IMR-90 (cell line): ENCODE data around the gene TMEM9. TPM values are rescaled to one million over a fixed set of nuclear protein-coding genes. Genes with fewer than 3 reads are reported as not detected.

Experiments used
- ATAC-seq: fragments of 200-7000 bp; cut with Tn5 transposase; 2 replicates; pipeline ENCODE4 v1.9.1; 2020; ENCODE audit warnings: low read depth, mild to moderate bottlenecking, moderate library complexity
- BruUV-seq: library from RNA; stranded (reverse); fragments of 400-500 nt; replicated peaks from 2 replicates; lab custom pipeline; 2021; lab: Mats Ljungman, UMichigan
- CTCF ChIA-PET: fragments of 300-600 bp; formaldehyde crosslinking; extraction: SDS; loops from one replicate; lab custom pipeline; 2021; ENCODE audit warnings: antibody characterized with exemption; lab: Yijun Ruan, JAX
- POLR2A ChIA-PET: fragments of 300-600 bp; sonication (Branson Sonifier 250); formaldehyde crosslinking; loops from one replicate; lab custom pipeline; 2022; ENCODE audit warnings: antibody characterized with exemption; ENCODE audit not compliant: unreplicated experiment; lab: Charles Lee
- DNase-seq: peaks from one replicate; pipeline ENCODE4 v3.0.0; 2013
- H2AFZ ChIP-seq: replicated peaks from 2 replicates; pipeline ENCODE3; 2013; ENCODE audit warnings: low read length, mild to moderate bottlenecking; ENCODE audit not compliant: poor library complexity
- H2AK5ac ChIP-seq: 2 replicates; pipeline ENCODE4 v1.6.1; 2013; ENCODE audit warnings: low read depth, low read length, inconsistent platforms
- H2AK9ac ChIP-seq: replicated peaks from 2 replicates; pipeline ENCODE3; 2013; ENCODE audit warnings: mild to moderate bottlenecking, low read depth, low read length, moderate library complexity; ENCODE audit not compliant: poor library complexity
- H2BK120ac ChIP-seq: 2 replicates; pipeline ENCODE4 v1.6.1; 2013; ENCODE audit warnings: low read depth, low read length, inconsistent platforms
- H2BK15ac ChIP-seq: 3 replicates; pipeline ENCODE4 v1.6.1; 2013; ENCODE audit warnings: low read depth, low read length, inconsistent platforms
- H2BK20ac ChIP-seq: 2 replicates; pipeline ENCODE4 v1.6.1; 2013; ENCODE audit warnings: low read depth, mild to moderate bottlenecking, inconsistent platforms, low read length, moderate library complexity
- H2BK5ac ChIP-seq: 2 replicates; pipeline ENCODE4 v1.6.1; 2013; ENCODE audit warnings: mild to moderate bottlenecking, low read depth, low read length, inconsistent platforms; ENCODE audit not compliant: poor library complexity, severe bottlenecking
- H3K14ac ChIP-seq: replicated peaks from 2 replicates; pipeline ENCODE4 v1.6.1; 2013; ENCODE audit warnings: low read depth, low read length, inconsistent platforms
- H3K18ac ChIP-seq: 2 replicates; pipeline ENCODE4 v1.6.1; 2013; ENCODE audit warnings: low read depth, low read length, control low read depth
- H3K23ac ChIP-seq: 2 replicates; pipeline ENCODE4 v1.6.1; 2013; ENCODE audit warnings: low read depth, low read length, inconsistent platforms
- H3K27ac ChIP-seq: 2 replicates; pipeline ENCODE4 v1.5.1; 2013; ENCODE audit warnings: mild to moderate bottlenecking, control low read depth, low read length; ENCODE audit not compliant: insufficient read depth
- H3K27me3 ChIP-seq: 2 replicates; pipeline ENCODE4 v1.6.1; 2013; ENCODE audit warnings: low read length; ENCODE audit not compliant: control insufficient read depth, insufficient read depth
- H3K36me3 ChIP-seq: 2 replicates; pipeline ENCODE4 v1.6.1; 2013; ENCODE audit warnings: low read length, mixed read lengths; ENCODE audit not compliant: control insufficient read depth, insufficient read depth
- H3K4ac ChIP-seq: 2 replicates; pipeline ENCODE4 v1.6.1; 2013; ENCODE audit warnings: low read depth, low read length, inconsistent platforms
- H3K4me1 ChIP-seq: 2 replicates; pipeline ENCODE4 v1.6.1; 2013; ENCODE audit warnings: low read length, mixed read lengths; ENCODE audit not compliant: control insufficient read depth, insufficient read depth
- H3K4me2 ChIP-seq: 2 replicates; pipeline ENCODE4 v1.6.1; 2013; ENCODE audit warnings: low read depth, mild to moderate bottlenecking, control low read depth, low read length, moderate library complexity
- H3K4me3 ChIP-seq: 2 replicates; pipeline ENCODE4 v1.5.1; 2013; ENCODE audit warnings: low read depth, mild to moderate bottlenecking, control low read depth, low read length, moderate library complexity; ENCODE audit not compliant: insufficient read depth
- H3K56ac ChIP-seq: 2 replicates; pipeline ENCODE4 v1.6.1; 2013; ENCODE audit warnings: low read length, inconsistent platforms; ENCODE audit not compliant: insufficient read depth; ENCODE audit errors: extremely low read depth
- H3K79me1 ChIP-seq, 2 experiments: 2 replicates each; pipeline ENCODE4 v1.6.1; 2013; ENCODE audit warnings: low read length in 2 of 2, inconsistent platforms in 1 of 2, low read depth in 1 of 2
- H3K9ac ChIP-seq: 2 replicates; pipeline ENCODE4 v1.6.1; 2013; ENCODE audit warnings: low read depth, low read length, control low read depth
- H3K9me1 ChIP-seq: 2 replicates; pipeline ENCODE4 v1.6.1; 2013; ENCODE audit warnings: low read length, inconsistent platforms; ENCODE audit not compliant: insufficient read depth
- H3K9me3 ChIP-seq: 2 replicates; pipeline ENCODE4 v1.6.1; 2013; ENCODE audit warnings: low read length; ENCODE audit not compliant: control insufficient read depth, insufficient read depth
- H4K20me1 ChIP-seq: 2 replicates; pipeline ENCODE4 v1.6.1; 2013; ENCODE audit warnings: low read length, inconsistent platforms; ENCODE audit not compliant: insufficient read depth
- H4K5ac ChIP-seq: 2 replicates; pipeline ENCODE4 v1.6.1; 2013; ENCODE audit warnings: mild to moderate bottlenecking, low read depth, low read length, control low read depth
- H4K8ac ChIP-seq, 2 experiments: 2 replicates each; pipeline ENCODE4 v1.6.1; 2013; ENCODE audit warnings: low read depth in 2 of 2, low read length in 2 of 2, control low read depth in 1 of 2, inconsistent platforms in 1 of 2
- H4K91ac ChIP-seq: 2 replicates; pipeline ENCODE4 v1.6.1; 2013; ENCODE audit warnings: low read depth, low read length, inconsistent platforms; ENCODE audit not compliant: insufficient read depth
- BHLHE40 ChIP-seq: fragments of 150-350 bp; IDR thresholded peaks from 2 replicates; pipeline ENCODE4 v1.6.1; 2016; ENCODE audit warnings: mild to moderate bottlenecking, low read depth, low read length
- CEBPB ChIP-seq: IDR thresholded peaks from 2 replicates; pipeline ENCODE4 v1.6.1; 2012; ENCODE audit warnings: low read depth, low read length, improper control_type of control experiment
- CHD1 ChIP-seq: IDR thresholded peaks from 2 replicates; pipeline ENCODE4 v1.6.1; 2012; ENCODE audit warnings: low read depth, low read length, improper control_type of control experiment
- FOS ChIP-seq: fragments of 150-350 bp; IDR thresholded peaks from 2 replicates; pipeline ENCODE4 v1.6.1; 2016; ENCODE audit warnings: low read depth, low read length
- MAFK ChIP-seq: IDR thresholded peaks from 2 replicates; pipeline ENCODE4 v1.6.1; 2012; ENCODE audit warnings: low read depth, low read length, improper control_type of control experiment
- MAZ ChIP-seq: IDR thresholded peaks from 2 replicates; pipeline ENCODE4 v1.6.1; 2012; ENCODE audit warnings: low read depth, mild to moderate bottlenecking, low read length, improper control_type of control experiment, moderate library complexity, borderline replicate concordance
- MXI1 ChIP-seq: IDR thresholded peaks from 2 replicates; pipeline ENCODE4 v1.6.1; 2012; ENCODE audit warnings: low read depth, mild to moderate bottlenecking, low read length, moderate library complexity, borderline replicate concordance
- NFE2L2 ChIP-seq: fragments of 150-350 bp; IDR thresholded peaks from 2 replicates; pipeline ENCODE4 v1.6.1; 2016; ENCODE audit warnings: low read depth, mild to moderate bottlenecking, low read length
- POLR2A ChIP-seq: IDR thresholded peaks from 2 replicates; pipeline ENCODE4 v1.6.1; 2012; ENCODE audit warnings: mild to moderate bottlenecking, low read depth, low read length
- RAD21 ChIP-seq: IDR thresholded peaks from 2 replicates; pipeline ENCODE4 v1.6.1; 2012; ENCODE audit warnings: low read length, improper control_type of control experiment
- RCOR1 ChIP-seq: IDR thresholded peaks from 2 replicates; pipeline ENCODE4 v1.6.1; 2012; ENCODE audit warnings: mild to moderate bottlenecking, low read length, improper control_type of control experiment; ENCODE audit not compliant: insufficient replicate concordance
- RFX5 ChIP-seq: IDR thresholded peaks from 2 replicates; pipeline ENCODE4 v1.8.0; 2012; ENCODE audit warnings: low read depth, mild to moderate bottlenecking, low read length, moderate library complexity
- SMC3 ChIP-seq: fragments of 150-350 bp; IDR thresholded peaks from 2 replicates; pipeline ENCODE4 v1.6.1; 2016; ENCODE audit warnings: low read depth, mild to moderate bottlenecking, antibody characterized with exemption, low read length, moderate library complexity
- WGBS, 2 experiments: methylation state at CpG; one replicate each; pipeline versions ENCODE4 v1.1.5 to v1.1.7; 2013; ENCODE audit warnings: missing lambda C conversion rate in 2 of 2; ENCODE audit not compliant: insufficient read length in 1 of 2; ENCODE audit errors: extremely low coverage in 2 of 2; 5-methylcytosine and 5-hydroxymethylcytosine counted together
- dilution Hi-C: fragments of 300-500 bp; cut with HindIII; formaldehyde crosslinking; loops from one replicate; pipeline ENCODE4 v1.14.3; 2018; ENCODE audit warnings: low sequenced_read_pairs; ENCODE audit not compliant: unreplicated experiment
- in situ Hi-C: fragments of 300-500 bp; cut with MboI; formaldehyde crosslinking; loops from 3 replicates; pipeline ENCODE4 v1.14.3; 2019; ENCODE audit warnings: low sequenced_read_pairs, inconsistent platforms, mixed read lengths
- intact Hi-C: fragments of 100-400 bp; cut with micrococcal nuclease; formaldehyde crosslinking; loops from 2 replicates; pipeline ENCODE4 v1.10.0; 2022
- polyA plus RNA-seq, 3 experiments: library from polyadenylated mRNA; depleted of rRNA; stranded (reverse); fragments of >200 nt; gene quantifications; 2 replicates each; pipeline ENCODE4 v1.2.3, GENCODE V29; 2012; ENCODE audit warnings: low replicate concordance in 1 of 3
- total RNA-seq: library from RNA; depleted of rRNA; stranded (reverse); fragments of >200 nt; gene quantifications from 2 replicates; pipeline ENCODE4 v1.2.3, GENCODE V29; 2012
- TF ChIP-seq, protein P1 (sequence below): conservative IDR thresholded peaks from 2 replicates; pipeline ENCODE4 v1.5.1; 2012; ENCODE audit warnings: mild to moderate bottlenecking, low read depth, low read length, improper control_type of control experiment
- TF ChIP-seq, protein P2 (sequence below): fragments of 150-350 bp; IDR thresholded peaks from 2 replicates; pipeline ENCODE4 v1.6.1; 2016; ENCODE audit warnings: low read depth, mild to moderate bottlenecking, low read length, moderate library complexity, borderline replicate concordance
- TF ChIP-seq, protein P3 (sequence below): fragments of 150-350 bp; IDR thresholded peaks from 2 replicates; pipeline ENCODE4 v1.6.1; 2017; ENCODE audit warnings: mild to moderate bottlenecking, antibody characterized with exemption, low read length, low read depth

The TMEM9 gene
- total and polyA plus RNA-seq, 2 of the 4 experiments (the other 2 are of a cell fraction): 76.7 to 107 TPM

DNA sequence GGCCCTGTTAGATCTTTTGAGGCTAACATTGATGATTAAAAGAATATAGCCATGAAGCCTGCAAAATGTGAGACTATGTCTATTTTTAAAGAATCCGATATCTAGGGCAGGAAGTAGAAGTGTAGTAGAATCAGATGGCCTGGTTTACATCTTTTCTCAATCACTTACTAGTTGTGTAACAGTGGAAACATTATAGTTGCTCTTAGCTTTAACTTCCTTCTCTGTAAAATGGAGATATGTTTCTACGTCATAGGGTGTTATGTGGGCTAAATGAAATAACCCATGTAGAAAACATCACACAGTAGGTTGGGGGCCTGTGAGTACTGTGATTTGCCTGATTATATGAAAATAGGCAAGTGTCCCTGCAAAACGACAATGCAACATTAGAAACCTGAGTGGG lies 31.9 kb upstream of the TMEM9 start:
- no peaks in the 10 kb centered on the region for H3K9me3 ChIP-seq
- H3K27ac ChIP-seq: no peak overlapping the region
- no peak overlapping the region for H2AK5ac ChIP-seq
- H3K79me1 ChIP-seq: no peaks in the 10 kb centered on the region
- H3K9ac ChIP-seq: no peak overlapping the region
- H4K5ac ChIP-seq: no peak overlapping the region
- H4K20me1 ChIP-seq: no peaks in the 10 kb centered on the region
- H2BK20ac ChIP-seq: no peak overlapping the region
- BruUV-seq: no TSS peak
- H3K56ac ChIP-seq: no peak overlapping the region
- no peaks in the 10 kb centered on the region for H3K36me3 ChIP-seq
- no peak overlapping the region for H3K4me2 ChIP-seq
- H3K27me3 ChIP-seq: peaks cover 4% of the 10 kb centered on the region; the same call in 1 of the 2 replicates
- H2AK9ac ChIP-seq: no peak overlapping the region
- POLR2A ChIA-PET: no interaction called here
- H2BK5ac ChIP-seq: no peak overlapping the region
- intact Hi-C loops (loop anchor here (10.0 kb wide), 1 partner anchor 101 kb away; no protein-coding TSS in a partner anchor), dilution Hi-C loops (no loop called here), in situ Hi-C loops (no loop called here)
- no peak overlapping the region for H3K18ac ChIP-seq
- CTCF ChIA-PET: no interaction called here
- no peak overlapping the region for H3K4ac ChIP-seq
- H3K4me1 ChIP-seq: peaks cover 5% of the 10 kb centered on the region
- no peak overlapping the region for H2BK120ac ChIP-seq
- H2BK15ac ChIP-seq: no peak overlapping the region
- TF ChIP-seq POLR2A (no peak), CHD1 (no peak), MAZ (no peak), MXI1 (no peak), RCOR1 (no peak), RFX5 (no peak), FOS (no peak), MAFK (no peak), CEBPB (no peak), NFE2L2 (no peak), SMC3 (no peak), RAD21 (no peak), BHLHE40 (no peak)
- TF ChIP-seq, protein P1, sequence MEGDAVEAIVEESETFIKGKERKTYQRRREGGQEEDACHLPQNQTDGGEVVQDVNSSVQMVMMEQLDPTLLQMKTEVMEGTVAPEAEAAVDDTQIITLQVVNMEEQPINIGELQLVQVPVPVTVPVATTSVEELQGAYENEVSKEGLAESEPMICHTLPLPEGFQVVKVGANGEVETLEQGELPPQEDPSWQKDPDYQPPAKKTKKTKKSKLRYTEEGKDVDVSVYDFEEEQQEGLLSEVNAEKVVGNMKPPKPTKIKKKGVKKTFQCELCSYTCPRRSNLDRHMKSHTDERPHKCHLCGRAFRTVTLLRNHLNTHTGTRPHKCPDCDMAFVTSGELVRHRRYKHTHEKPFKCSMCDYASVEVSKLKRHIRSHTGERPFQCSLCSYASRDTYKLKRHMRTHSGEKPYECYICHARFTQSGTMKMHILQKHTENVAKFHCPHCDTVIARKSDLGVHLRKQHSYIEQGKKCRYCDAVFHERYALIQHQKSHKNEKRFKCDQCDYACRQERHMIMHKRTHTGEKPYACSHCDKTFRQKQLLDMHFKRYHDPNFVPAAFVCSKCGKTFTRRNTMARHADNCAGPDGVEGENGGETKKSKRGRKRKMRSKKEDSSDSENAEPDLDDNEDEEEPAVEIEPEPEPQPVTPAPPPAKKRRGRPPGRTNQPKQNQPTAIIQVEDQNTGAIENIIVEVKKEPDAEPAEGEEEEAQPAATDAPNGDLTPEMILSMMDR: no peak
- TF ChIP-seq, protein P2, sequence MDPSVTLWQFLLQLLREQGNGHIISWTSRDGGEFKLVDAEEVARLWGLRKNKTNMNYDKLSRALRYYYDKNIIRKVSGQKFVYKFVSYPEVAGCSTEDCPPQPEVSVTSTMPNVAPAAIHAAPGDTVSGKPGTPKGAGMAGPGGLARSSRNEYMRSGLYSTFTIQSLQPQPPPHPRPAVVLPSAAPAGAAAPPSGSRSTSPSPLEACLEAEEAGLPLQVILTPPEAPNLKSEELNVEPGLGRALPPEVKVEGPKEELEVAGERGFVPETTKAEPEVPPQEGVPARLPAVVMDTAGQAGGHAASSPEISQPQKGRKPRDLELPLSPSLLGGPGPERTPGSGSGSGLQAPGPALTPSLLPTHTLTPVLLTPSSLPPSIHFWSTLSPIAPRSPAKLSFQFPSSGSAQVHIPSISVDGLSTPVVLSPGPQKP: no peak
- TF ChIP-seq, protein P3, sequence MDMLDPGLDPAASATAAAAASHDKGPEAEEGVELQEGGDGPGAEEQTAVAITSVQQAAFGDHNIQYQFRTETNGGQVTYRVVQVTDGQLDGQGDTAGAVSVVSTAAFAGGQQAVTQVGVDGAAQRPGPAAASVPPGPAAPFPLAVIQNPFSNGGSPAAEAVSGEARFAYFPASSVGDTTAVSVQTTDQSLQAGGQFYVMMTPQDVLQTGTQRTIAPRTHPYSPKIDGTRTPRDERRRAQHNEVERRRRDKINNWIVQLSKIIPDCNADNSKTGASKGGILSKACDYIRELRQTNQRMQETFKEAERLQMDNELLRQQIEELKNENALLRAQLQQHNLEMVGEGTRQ: no peak
- no peak overlapping the region for H3K14ac ChIP-seq
- DNase-seq (no peak), ATAC-seq (no peak)
- H3K4me3 ChIP-seq: no peak overlapping the region
- no peak overlapping the region for H4K8ac ChIP-seq
- WGBS, 2 experiments: no CpG with 5 or more reads among the region's 3 CpGs
- H2AFZ ChIP-seq: no peak overlapping the region
- no peak overlapping the region for H4K91ac ChIP-seq
- no peak overlapping the region for H3K23ac ChIP-seq
- H3K9me1 ChIP-seq: peaks cover 12% of the 10 kb centered on the region
